ENCODE results near the gene ABCA4.

ABCA4 gene

DNA sequence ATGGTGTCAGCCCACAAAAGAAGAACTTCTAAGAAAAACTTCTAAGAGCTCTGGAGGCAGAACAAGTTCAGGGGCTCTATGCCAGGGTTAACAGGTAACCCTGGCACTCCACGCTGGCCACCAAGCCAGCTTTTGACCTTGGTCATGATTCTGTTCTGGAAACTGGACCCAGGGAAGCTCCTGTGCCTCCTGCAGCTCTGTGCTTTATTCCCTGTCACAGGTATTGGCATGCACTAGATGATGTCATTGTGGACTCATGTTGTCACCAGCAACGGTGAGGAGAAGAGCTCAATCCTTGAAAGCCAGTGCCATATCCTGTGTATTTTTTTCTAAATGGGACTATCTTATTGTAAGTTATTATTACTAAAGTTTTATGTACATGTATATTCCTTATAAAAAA lies 155.1 kb downstream of the ABCA4 start:
- TF ChIP-seq SIN3A (IDR thresholded peaks at IDR 0.05; ENCODE audit: borderline replicate concordance, insufficient read depth, low read length) = no peak
- TF ChIP-seq, protein P1, sequence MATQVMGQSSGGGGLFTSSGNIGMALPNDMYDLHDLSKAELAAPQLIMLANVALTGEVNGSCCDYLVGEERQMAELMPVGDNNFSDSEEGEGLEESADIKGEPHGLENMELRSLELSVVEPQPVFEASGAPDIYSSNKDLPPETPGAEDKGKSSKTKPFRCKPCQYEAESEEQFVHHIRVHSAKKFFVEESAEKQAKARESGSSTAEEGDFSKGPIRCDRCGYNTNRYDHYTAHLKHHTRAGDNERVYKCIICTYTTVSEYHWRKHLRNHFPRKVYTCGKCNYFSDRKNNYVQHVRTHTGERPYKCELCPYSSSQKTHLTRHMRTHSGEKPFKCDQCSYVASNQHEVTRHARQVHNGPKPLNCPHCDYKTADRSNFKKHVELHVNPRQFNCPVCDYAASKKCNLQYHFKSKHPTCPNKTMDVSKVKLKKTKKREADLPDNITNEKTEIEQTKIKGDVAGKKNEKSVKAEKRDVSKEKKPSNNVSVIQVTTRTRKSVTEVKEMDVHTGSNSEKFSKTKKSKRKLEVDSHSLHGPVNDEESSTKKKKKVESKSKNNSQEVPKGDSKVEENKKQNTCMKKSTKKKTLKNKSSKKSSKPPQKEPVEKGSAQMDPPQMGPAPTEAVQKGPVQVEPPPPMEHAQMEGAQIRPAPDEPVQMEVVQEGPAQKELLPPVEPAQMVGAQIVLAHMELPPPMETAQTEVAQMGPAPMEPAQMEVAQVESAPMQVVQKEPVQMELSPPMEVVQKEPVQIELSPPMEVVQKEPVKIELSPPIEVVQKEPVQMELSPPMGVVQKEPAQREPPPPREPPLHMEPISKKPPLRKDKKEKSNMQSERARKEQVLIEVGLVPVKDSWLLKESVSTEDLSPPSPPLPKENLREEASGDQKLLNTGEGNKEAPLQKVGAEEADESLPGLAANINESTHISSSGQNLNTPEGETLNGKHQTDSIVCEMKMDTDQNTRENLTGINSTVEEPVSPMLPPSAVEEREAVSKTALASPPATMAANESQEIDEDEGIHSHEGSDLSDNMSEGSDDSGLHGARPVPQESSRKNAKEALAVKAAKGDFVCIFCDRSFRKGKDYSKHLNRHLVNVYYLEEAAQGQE (IDR thresholded peaks at IDR 0.05; ENCODE audit: insufficient read depth in 1 of 2, low read depth in 2 of 2, low read length in 2 of 2) = no peak
- TF ChIP-seq FOXP2 (optimal IDR thresholded peaks at IDR 0.05; ENCODE audit: borderline replicate concordance, extremely low read depth, extremely low read length, insufficient read depth) = no peak
- no peak for TF ChIP-seq TAF1 (IDR thresholded peaks at IDR 0.05; ENCODE audit: borderline replicate concordance, insufficient read depth, low read length)
- TF ChIP-seq POLR2AphosphoS5 (IDR thresholded peaks at IDR 0.05; ENCODE audit: low read depth, low read length) = no peak

DNA sequence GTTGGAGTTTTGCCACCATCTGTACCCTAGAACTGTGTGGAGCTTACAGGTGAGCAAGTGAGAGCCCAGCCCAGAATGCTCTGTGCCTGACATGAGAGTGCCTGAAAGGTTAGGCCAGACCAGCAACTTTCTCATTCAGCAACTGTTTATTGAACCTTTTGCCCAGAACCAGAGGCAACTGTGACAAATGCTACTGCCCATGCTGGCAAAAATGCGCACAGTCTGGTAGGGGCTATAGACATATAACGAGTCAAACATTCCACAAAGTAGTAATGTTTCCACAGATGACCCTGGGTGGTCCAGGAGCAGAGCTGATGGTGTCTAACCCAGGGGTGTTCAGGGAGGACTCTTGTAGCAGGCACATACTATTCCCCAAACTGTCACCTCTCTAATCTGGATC lies 155.7 kb downstream of the ABCA4 start:
- TF ChIP-seq SIN3A (IDR thresholded peaks at IDR 0.05; ENCODE audit: borderline replicate concordance, insufficient read depth, low read length) = no peak
- TF ChIP-seq, protein P1 (IDR thresholded peaks at IDR 0.05; ENCODE audit: insufficient read depth in 1 of 2, low read depth in 2 of 2, low read length in 2 of 2) = no peak
- TF ChIP-seq TAF1 (IDR thresholded peaks at IDR 0.05; ENCODE audit: borderline replicate concordance, insufficient read depth, low read length) = no peak
- no peak for TF ChIP-seq FOXP2 (optimal IDR thresholded peaks at IDR 0.05; ENCODE audit: borderline replicate concordance, extremely low read depth, extremely low read length, insufficient read depth)
- TF ChIP-seq POLR2AphosphoS5 (IDR thresholded peaks at IDR 0.05; ENCODE audit: low read depth, low read length) = no peak

DNA sequence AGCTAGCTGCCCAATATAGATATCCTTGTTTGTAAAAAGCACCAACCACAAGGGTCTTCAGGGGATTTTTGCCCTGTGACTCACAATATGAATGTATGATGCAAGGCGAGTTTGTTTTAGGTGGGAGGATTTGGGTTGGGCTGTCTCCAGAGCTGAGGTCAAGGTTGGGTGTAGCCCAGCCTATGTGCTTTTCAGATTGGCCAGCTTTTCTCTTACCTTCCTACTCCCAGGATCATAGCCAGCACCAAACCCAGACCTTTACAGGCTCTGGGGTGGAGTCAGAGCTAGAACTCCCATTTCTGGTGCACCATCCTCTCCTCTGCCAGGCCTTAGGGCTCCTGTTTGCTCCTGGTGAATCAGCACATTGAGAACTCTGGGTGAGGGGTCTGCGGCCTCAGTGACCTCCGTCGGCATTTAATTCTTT lies 156.2 kb downstream of the ABCA4 start:
- TF ChIP-seq FOXP2 (optimal IDR thresholded peaks at IDR 0.05; ENCODE audit: borderline replicate concordance, extremely low read depth, extremely low read length, insufficient read depth) = no peak
- TF ChIP-seq TAF1 (IDR thresholded peaks at IDR 0.05; ENCODE audit: borderline replicate concordance, insufficient read depth, low read length) = no peak
- TF ChIP-seq SIN3A (IDR thresholded peaks at IDR 0.05; ENCODE audit: borderline replicate concordance, insufficient read depth, low read length) = no peak
- TF ChIP-seq, protein P1 (IDR thresholded peaks at IDR 0.05; ENCODE audit: insufficient read depth in 1 of 2, low read depth in 2 of 2, low read length in 2 of 2) = no peak
- TF ChIP-seq POLR2AphosphoS5 (IDR thresholded peaks at IDR 0.05; ENCODE audit: low read depth, low read length) = no peak

DNA sequence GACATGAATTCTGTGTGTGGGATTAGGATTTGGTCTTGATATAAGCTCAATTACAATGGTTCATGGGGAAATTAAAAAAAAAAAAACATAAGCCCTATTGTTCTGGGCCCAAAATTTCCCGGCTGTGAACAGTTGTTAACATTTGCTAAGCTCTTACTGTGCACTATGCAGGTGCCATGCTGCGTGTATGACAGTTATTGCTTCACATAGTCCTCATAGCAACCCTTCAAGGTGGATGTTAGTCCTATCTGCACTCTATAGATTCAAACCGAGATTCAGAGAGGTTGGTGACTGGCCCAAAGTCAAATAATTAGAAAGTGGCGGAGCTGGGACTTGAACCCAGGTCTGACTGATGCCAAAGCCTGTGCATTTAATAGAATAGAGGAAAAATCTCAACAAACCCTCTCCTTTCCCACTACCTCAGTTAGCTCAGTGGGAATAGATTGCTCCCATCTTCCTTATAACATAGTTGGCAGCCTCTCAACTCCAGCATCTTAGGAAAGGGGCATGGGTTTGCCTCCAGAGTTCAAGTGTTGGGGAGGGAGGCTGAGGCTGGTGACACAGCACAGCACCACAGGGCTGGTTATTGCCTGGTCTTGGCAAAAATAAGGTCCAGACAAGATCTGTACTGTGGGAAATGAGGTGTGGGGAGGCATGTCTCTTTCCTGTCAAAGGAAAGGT lies 156.7 kb downstream of the ABCA4 start:
- TF ChIP-seq, protein P1 (IDR thresholded peaks at IDR 0.05; ENCODE audit: insufficient read depth in 1 of 2, low read depth in 2 of 2, low read length in 2 of 2) = no peak
- TF ChIP-seq SIN3A (IDR thresholded peaks at IDR 0.05; ENCODE audit: borderline replicate concordance, insufficient read depth, low read length) = no peak
- TF ChIP-seq FOXP2 (optimal IDR thresholded peaks at IDR 0.05; ENCODE audit: borderline replicate concordance, extremely low read depth, extremely low read length, insufficient read depth) = no peak
- TF ChIP-seq TAF1 (IDR thresholded peaks at IDR 0.05; ENCODE audit: borderline replicate concordance, insufficient read depth, low read length) = no peak
- no peak for TF ChIP-seq POLR2AphosphoS5 (IDR thresholded peaks at IDR 0.05; ENCODE audit: low read depth, low read length)

All from PFSK-1 (cell line).